ENCODE data around the gene SSC5D.

SSC5D gene

DNA sequence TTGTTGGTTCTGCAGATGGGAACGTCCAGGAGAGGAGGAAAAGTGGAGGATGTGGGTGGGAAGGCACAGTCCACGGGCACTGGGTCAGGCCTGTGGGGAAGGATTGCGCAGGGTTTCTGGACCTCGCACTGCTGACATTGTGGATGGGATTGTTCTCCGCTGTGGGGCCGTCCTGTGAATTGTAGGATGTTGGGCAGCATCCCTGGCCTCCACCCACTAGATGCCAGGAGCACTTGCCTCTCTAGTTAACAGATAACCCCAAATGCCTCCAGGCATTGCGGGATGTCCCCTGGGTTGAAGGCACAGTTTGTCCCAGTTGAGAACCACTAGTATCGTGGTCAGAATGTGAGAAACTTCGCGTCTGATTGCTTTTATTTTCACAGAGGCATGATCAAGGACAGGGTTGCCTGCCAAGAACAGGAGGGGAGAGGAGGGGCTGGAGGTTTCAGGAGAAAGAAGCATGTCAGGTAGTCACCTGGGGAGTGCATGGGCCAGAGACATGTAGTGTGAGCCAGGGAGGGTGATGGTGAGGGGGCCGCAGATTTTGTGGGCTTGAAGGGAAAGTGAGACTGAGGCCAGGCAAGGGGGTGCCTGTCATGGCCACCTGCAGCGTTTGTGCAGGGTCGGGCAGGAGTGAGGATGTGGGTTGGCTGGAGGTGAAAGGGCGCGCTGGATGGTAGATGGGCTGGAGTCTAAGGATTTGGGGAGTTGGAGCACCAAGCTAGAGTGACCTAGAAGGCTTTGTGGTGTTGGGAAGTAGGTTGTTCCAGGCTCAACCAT, 8.6 kb upstream of the SSC5D start:
- no peaks in the 10 kb centered on the region for H3K9me3 ChIP-seq (ENCODE audit: control insufficient read depth, insufficient read depth, low read depth, low read length)
- TF ChIP-seq, protein P1, sequence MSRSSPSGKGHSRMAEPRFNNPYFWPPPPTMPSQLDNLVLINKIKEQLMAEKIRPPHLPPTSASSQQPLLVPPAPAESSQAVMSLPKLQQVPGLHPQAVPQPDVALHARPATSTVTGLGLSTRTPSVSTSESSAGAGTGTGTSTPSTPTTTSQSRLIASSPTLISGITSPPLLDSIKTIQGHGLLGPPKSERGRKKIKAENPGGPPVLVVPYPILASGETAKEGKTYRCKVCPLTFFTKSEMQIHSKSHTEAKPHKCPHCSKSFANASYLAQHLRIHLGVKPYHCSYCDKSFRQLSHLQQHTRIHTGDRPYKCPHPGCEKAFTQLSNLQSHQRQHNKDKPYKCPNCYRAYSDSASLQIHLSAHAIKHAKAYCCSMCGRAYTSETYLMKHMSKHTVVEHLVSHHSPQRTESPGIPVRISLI (tag by site-specific recombination; IDR thresholded peaks at IDR 0.05): peak; percentile 64; the same call in 1 of the 2 replicates
- TF ChIP-seq ZNF16 (tag by site-specific recombination; IDR thresholded peaks at IDR 0.05; ENCODE audit: low read depth): no peak
- peaks cover 0 to 9% of the 10 kb centered on the region in 2 experiments; a peak in 1 of 3 replicates for H3K36me3 ChIP-seq (ENCODE audit: control insufficient read depth in 2 of 2, insufficient read depth in 1 of 2, low read length in 2 of 2)
- POLR2A ChIA-PET: interaction anchor here (1.1 kb wide), 2 partner anchors 18 to 120 kb away, joined by 4 read pairs; partner anchors contain the start of genes FIZ1 and ISOC2
- H3K4me1 ChIP-seq (ENCODE audit: control insufficient read depth, insufficient read depth, low read length): peaks cover 11% of the 10 kb centered on the region; the same call in 1 of the 2 replicates
- no peak overlapping the region for H3K4me3 ChIP-seq (ENCODE audit: low read depth, low read length)
- CTCF ChIA-PET: interaction anchor here (1.1 to 7.0 kb wide), 3 partner anchors 12 to 25 kb away, joined by 5 to 85 read pairs (median 63); no protein-coding TSS in a partner anchor
- H3K27ac ChIP-seq (ENCODE audit: extremely low read depth, low read depth, low read length): no peak overlapping the region

DNA sequence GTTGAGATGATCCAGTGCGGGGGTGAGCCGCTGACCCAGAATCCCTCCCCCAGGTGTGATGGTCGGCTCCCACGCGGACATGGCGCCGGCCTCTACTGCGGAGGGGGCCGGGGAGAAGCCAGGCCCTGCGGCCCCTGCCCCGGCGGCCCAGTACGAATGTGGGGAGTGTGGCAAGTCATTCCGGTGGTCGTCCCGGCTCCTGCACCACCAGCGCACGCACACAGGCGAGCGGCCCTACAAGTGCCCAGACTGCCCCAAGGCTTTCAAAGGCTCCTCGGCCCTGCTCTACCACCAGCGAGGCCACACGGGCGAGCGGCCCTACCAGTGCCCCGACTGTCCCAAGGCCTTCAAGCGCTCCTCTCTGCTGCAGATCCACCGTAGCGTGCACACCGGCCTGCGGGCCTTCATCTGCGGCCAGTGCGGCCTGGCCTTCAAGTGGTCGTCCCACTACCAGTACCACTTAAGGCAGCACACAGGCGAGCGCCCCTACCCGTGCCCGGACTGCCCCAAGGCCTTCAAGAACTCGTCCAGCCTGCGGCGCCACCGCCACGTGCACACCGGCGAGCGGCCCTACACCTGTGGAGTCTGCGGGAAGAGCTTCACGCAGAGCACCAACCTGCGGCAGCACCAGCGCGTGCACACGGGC, 7.0 kb upstream of the SSC5D start:
- Histone ChIP-seq H3K4me3 (ENCODE audit: low read depth, low read length) (no peak overlapping the region), H3K9me3 (ENCODE audit: control insufficient read depth, insufficient read depth, low read depth, low read length) (no peaks in the 10 kb centered on the region), H3K27ac (ENCODE audit: extremely low read depth, low read depth, low read length) (no peak overlapping the region), H3K4me1 (ENCODE audit: control insufficient read depth, insufficient read depth, low read length) (peaks cover 16% of the 10 kb centered on the region), H3K36me3 (ENCODE audit: control insufficient read depth in 2 of 2, insufficient read depth in 1 of 2, low read length in 2 of 2) (peaks cover 0 to 9% of the 10 kb centered on the region in 2 experiments; a peak in 1 of 3 replicates)
- TF ChIP-seq, protein P2, sequence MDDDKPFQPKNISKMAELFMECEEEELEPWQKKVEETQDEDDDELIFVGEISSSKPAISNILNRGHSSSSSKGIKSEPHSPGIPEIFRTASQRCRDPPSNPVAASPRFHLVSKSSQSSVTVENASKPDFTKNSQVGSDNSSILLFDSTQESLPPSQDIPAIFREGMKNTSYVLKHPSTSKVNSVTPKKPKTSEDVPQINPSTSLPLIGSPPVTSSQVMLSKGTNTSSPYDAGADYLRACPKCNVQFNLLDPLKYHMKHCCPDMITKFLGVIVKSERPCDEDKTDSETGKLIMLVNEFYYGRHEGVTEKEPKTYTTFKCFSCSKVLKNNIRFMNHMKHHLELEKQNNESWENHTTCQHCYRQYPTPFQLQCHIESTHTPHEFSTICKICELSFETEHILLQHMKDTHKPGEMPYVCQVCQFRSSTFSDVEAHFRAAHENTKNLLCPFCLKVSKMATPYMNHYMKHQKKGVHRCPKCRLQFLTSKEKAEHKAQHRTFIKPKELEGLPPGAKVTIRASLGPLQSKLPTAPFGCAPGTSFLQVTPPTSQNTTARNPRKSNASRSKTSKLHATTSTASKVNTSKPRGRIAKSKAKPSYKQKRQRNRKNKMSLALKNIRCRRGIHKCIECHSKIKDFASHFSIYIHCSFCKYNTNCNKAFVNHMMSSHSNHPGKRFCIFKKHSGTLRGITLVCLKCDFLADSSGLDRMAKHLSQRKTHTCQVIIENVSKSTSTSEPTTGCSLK (tag by site-specific recombination; IDR thresholded peaks at IDR 0.05): no peak
- no peak for TF ChIP-seq ZNF777 (tag by site-specific recombination; IDR thresholded peaks at IDR 0.05; ENCODE audit: borderline replicate concordance)
- no peak for TF ChIP-seq GLIS1 (tag by site-specific recombination; IDR thresholded peaks at IDR 0.05)
- no peak for TF ChIP-seq ZNF76 (tag by site-specific recombination; IDR thresholded peaks at IDR 0.05; ENCODE audit: borderline replicate concordance, low read depth)
- no peak for TF ChIP-seq ZNF530 (tag by site-specific recombination; IDR thresholded peaks at IDR 0.05; ENCODE audit: low read depth)
- no peak for TF ChIP-seq SP2 (tag by site-specific recombination; IDR thresholded peaks at IDR 0.05)
- TF ChIP-seq ZNF138 (tag by site-specific recombination; IDR thresholded peaks at IDR 0.05; ENCODE audit: borderline replicate concordance): no peak
- no peak for TF ChIP-seq ZFHX2 (tag by site-specific recombination; conservative IDR thresholded peaks at IDR 0.05)
- TF ChIP-seq, protein P1 (tag by site-specific recombination; IDR thresholded peaks at IDR 0.05): no peak
- TF ChIP-seq ZNF133 (tag by site-specific recombination; IDR thresholded peaks at IDR 0.05): no peak
- TF ChIP-seq, protein P3, sequence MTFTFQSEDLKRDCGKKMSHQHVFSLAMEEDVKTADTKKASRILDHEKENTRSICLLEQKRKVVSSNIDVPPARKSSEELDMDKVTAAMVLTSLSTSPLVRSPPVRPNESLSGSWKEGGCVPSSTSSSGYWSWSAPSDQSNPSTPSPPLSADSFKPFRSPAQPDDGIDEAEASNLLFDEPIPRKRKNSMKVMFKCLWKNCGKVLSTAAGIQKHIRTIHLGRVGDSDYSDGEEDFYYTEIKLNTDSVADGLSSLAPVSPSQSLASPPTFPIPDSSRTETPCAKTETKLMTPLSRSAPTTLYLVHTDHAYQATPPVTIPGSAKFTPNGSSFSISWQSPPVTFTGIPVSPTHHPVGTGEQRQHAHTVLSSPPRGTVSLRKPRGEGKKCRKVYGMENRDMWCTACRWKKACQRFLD (tag by site-specific recombination; IDR thresholded peaks at IDR 0.05): no peak
- TF ChIP-seq KLF8 (tag by site-specific recombination; IDR thresholded peaks at IDR 0.05): no peak
- no peak for TF ChIP-seq ZNF157 (tag by site-specific recombination; IDR thresholded peaks at IDR 0.05)
- TF ChIP-seq ZNF548 (tag by site-specific recombination; IDR thresholded peaks at IDR 0.05): no peak
- ChIA-PET POLR2A (interaction anchor here (0.5 kb wide), 1 partner anchor 119 kb away, joined by 4 read pairs; the partner anchor contains the start of gene ZNF524), CTCF (interaction anchor here (1.0 kb wide), 1 partner anchor 22 kb away, joined by 3 read pairs; no protein-coding TSS in a partner anchor)
